ENCODE data around the gene BNIP1. TPM values are rescaled to one million over a fixed set of nuclear protein-coding genes. Genes with fewer than 3 reads are reported as not detected.

The BNIP1 gene
- total RNA-seq, 2 donors from 2014 or later = 11.4 to 17.2 TPM

GRCh38 chr5:173192561-173192960, 48.2 kb downstream of the BNIP1 start:
- no peak overlapping the region for H3K27ac ChIP-seq
- no peaks in the 10 kb centered on the region for H3K36me3 ChIP-seq
- no peaks in the 10 kb centered on the region for H3K9me3 ChIP-seq
- TF ChIP-seq, protein P1, sequence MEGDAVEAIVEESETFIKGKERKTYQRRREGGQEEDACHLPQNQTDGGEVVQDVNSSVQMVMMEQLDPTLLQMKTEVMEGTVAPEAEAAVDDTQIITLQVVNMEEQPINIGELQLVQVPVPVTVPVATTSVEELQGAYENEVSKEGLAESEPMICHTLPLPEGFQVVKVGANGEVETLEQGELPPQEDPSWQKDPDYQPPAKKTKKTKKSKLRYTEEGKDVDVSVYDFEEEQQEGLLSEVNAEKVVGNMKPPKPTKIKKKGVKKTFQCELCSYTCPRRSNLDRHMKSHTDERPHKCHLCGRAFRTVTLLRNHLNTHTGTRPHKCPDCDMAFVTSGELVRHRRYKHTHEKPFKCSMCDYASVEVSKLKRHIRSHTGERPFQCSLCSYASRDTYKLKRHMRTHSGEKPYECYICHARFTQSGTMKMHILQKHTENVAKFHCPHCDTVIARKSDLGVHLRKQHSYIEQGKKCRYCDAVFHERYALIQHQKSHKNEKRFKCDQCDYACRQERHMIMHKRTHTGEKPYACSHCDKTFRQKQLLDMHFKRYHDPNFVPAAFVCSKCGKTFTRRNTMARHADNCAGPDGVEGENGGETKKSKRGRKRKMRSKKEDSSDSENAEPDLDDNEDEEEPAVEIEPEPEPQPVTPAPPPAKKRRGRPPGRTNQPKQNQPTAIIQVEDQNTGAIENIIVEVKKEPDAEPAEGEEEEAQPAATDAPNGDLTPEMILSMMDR (IDR thresholded peaks at IDR 0.05) = no peak
- intact Hi-C loops (cut with DNase I) = no loop called here
- no peak for DNase-seq
- H3K4me1 ChIP-seq = no peaks in the 10 kb centered on the region
- no peak overlapping the region for H3K9ac ChIP-seq (ENCODE audit: low read depth in 2 of 2, low read length in 2 of 2)
- H3K4me3 ChIP-seq = no peak overlapping the region
- no peaks in the 10 kb centered on the region for H3K27me3 ChIP-seq

DNA sequence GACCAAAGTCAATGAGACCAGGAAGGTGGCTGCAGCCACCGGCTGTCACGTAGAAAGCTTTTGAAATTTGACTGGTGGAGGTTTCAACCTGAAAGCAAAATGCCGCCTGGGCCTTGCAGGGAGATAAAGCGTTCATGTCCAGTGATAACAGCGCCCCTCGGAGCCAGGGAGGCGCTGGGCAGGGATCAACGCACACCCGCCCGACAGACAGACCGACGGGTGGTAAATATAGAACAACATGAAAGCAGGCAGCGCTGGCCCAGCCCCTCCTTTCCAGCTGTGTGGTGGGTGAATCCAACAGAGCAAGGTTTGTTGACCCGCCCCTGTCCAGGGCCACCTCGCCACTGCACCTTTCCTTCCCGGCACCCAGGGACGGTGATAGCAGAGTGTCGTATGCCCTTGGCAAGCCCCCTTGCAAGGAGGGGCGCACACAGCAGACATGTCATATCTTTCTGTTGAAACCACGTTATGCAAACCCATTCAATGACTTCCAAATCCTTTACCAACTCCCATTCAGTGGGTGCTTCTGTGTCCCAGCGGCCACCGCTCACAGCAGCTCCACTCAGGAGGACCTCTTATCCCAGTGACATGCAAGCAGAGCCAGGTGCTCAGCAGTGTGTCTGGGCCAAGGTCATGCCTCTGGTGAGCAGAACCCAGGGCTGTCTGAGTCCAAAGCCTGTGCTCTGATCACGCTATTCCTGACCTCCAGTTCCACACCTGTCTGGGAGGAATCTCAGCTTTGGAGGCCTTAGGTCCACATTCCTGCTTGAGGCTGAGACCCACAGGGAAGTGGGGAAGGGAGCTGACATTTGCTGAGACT, 52.0 kb downstream of the BNIP1 start:
- TF ChIP-seq, protein P1 (IDR thresholded peaks at IDR 0.05) = no peak
- no peak overlapping the region for H3K4me3 ChIP-seq
- H3K9me3 ChIP-seq = no peaks in the 10 kb centered on the region
- no peaks in the 10 kb centered on the region for H3K27me3 ChIP-seq
- no peaks in the 10 kb centered on the region for H3K36me3 ChIP-seq
- no peaks in the 10 kb centered on the region for H3K4me1 ChIP-seq
- DNase-seq = no peak
- no peak overlapping the region for H3K27ac ChIP-seq
- no peak overlapping the region for H3K9ac ChIP-seq (ENCODE audit: low read depth in 2 of 2, low read length in 2 of 2)
- intact Hi-C loops (cut with DNase I) = no loop called here

- TF ChIP-seq, protein P1 (IDR thresholded peaks at IDR 0.05) = no peak
Measured at GRCh38 chr5:173197375-173197891, 53.1 kb downstream of the BNIP1 start.

GRCh38 chr5:173198049-173198448, 53.7 kb downstream of the BNIP1 start:
- H3K9me3 ChIP-seq = no peaks in the 10 kb centered on the region
- TF ChIP-seq, protein P1 (IDR thresholded peaks at IDR 0.05) = no peak
- no peaks in the 10 kb centered on the region for H3K36me3 ChIP-seq
- H3K4me1 ChIP-seq = no peaks in the 10 kb centered on the region
- no peaks in the 10 kb centered on the region for H3K27me3 ChIP-seq
- no peak overlapping the region for H3K27ac ChIP-seq
- H3K9ac ChIP-seq (ENCODE audit: low read depth in 2 of 2, low read length in 2 of 2) = no peak overlapping the region
- no peak overlapping the region for H3K4me3 ChIP-seq
- DNase-seq = no peak
- intact Hi-C loops (cut with DNase I) = no loop called here

More at GRCh38 chr5:173197375-173197891, 53.1 kb downstream of the BNIP1 start:
- no peak for DNase-seq
- Histone ChIP-seq H3K4me1 (no peaks in the 10 kb centered on the region), H3K9me3 (no peaks in the 10 kb centered on the region), H3K4me3 (no peak overlapping the region), H3K9ac (ENCODE audit: low read depth in 2 of 2, low read length in 2 of 2) (no peak overlapping the region), H3K36me3 (no peaks in the 10 kb centered on the region), H3K27me3 (no peaks in the 10 kb centered on the region), H3K27ac (no peak overlapping the region)
- intact Hi-C loops (cut with DNase I) = no loop called here

- no peaks in the 10 kb centered on the region for H3K27me3 ChIP-seq
Measured at GRCh38 chr5:173200356-173200755, 56.0 kb downstream of the BNIP1 start.

More at GRCh38 chr5:173200356-173200755, 56.0 kb downstream of the BNIP1 start:
- no peak overlapping the region for H3K9ac ChIP-seq (ENCODE audit: low read depth in 2 of 2, low read length in 2 of 2)
- H3K4me1 ChIP-seq = no peaks in the 10 kb centered on the region
- no peaks in the 10 kb centered on the region for H3K36me3 ChIP-seq
- TF ChIP-seq, protein P1 (IDR thresholded peaks at IDR 0.05) = no peak
- H3K9me3 ChIP-seq = no peaks in the 10 kb centered on the region
- no peak overlapping the region for H3K27ac ChIP-seq
- no peak for DNase-seq
- H3K4me3 ChIP-seq = no peak overlapping the region
- intact Hi-C loops (cut with DNase I) = no loop called here
